Stomach (tissue), 4 donors: ENCODE results near the gene TMEM143.

Experiments
- CTCF ChIP-seq, 7 experiments: fragments of 450-650 bp in 4 of 7; fragments of 200-600 bp in 3 of 7; sonication (generic) in 3 of 7; IDR thresholded peaks; one replicate each; pipeline ENCODE4 v1.5.1; 2016 to 2019; ENCODE audit warnings: antibody characterized with exemption in 7 of 7, control low read depth in 2 of 7, mild to moderate bottlenecking in 1 of 7
- EP300 ChIP-seq: sonication (generic); formaldehyde crosslinking; IDR thresholded peaks from one replicate; pipeline ENCODE4 v1.6.1; 2017; ENCODE audit warnings: antibody characterized with exemption
- POLR2A ChIP-seq, 4 donors: fragments of 450-650 bp; IDR thresholded peaks; one replicate each; pipeline ENCODE4 v1.6.1; 2016; ENCODE audit warnings: antibody characterized with exemption in 4 of 4, control low read depth in 2 of 4, mild to moderate bottlenecking in 1 of 4, moderate library complexity in 1 of 4

DNA sequence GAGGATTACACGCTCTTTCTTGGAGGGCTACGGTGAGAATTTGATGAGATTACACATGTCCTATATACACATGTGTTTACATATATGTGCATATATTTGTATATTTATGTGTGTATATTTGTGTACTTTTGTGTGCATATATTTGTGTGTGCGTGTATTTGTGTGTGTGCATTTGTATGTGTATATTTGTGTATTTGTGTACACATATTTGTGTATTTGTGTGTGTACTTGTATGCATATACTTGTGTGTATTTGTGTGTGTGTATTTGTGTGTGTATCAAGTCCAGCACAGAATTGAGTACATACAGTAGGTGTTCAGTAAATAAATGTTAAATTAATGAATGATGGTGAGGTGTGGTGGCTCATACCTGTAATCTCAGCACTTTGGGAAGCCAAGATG, 1.8 kb downstream of the TMEM143 start:
- TF ChIP-seq CTCF (IDR thresholded peaks at IDR 0.05) (no peak), POLR2A (IDR thresholded peaks at IDR 0.05) (no peak), EP300 (no peak)
